A673 (cell line): Measurements from ENCODE around the gene SLC40A1. TPM values are rescaled to one million over a fixed set of nuclear protein-coding genes. Genes with fewer than 3 reads are reported as not detected.

ENCODE experiments used
- BruUV-seq: library from RNA; stranded (reverse); fragments of 400-500 nt; replicated peaks from 2 replicates; lab custom pipeline; 2021; lab: Mats Ljungman, UMichigan
- CTCF ChIA-PET: fragments of 300-600 bp; sonication (Branson Sonifier 250); formaldehyde crosslinking; loops from one replicate; lab custom pipeline; 2022; ENCODE audit warnings: antibody characterized with exemption; lab: Charles Lee
- POLR2A ChIA-PET: fragments of 300-600 bp; sonication (Branson Sonifier 250); formaldehyde crosslinking; loops from one replicate; lab custom pipeline; 2022; ENCODE audit warnings: antibody characterized with exemption; ENCODE audit not compliant: low non-redundant PET; lab: Charles Lee
- DNase-seq: peaks from one replicate; pipeline ENCODE4 v3.0.0-alpha.2; 2015; ENCODE audit warnings: low spot score
- H3K27ac ChIP-seq: fragments of 200-600 bp; sonication (generic); 2 replicates; pipeline ENCODE4 v1.5.1; 2016; ENCODE audit warnings: mixed run types, low read depth, mild to moderate bottlenecking, mixed read lengths, antibody characterized with exemption, low read length; ENCODE audit not compliant: poor library complexity, severe bottlenecking
- H3K27me3 ChIP-seq: fragments of 200-600 bp; sonication (generic); replicated peaks from 2 replicates; pipeline ENCODE4 v1.6.1; 2017; ENCODE audit warnings: mixed run types, low read depth, mild to moderate bottlenecking, mixed read lengths, antibody characterized with exemption, low read length; ENCODE audit not compliant: insufficient read depth, poor library complexity
- H3K36me3 ChIP-seq: fragments of 200-600 bp; sonication (generic); 2 replicates; pipeline ENCODE4 v1.6.1; 2016; ENCODE audit warnings: mixed run types, mild to moderate bottlenecking, mixed read lengths, antibody characterized with exemption, low read length; ENCODE audit not compliant: insufficient read depth, poor library complexity, severe bottlenecking
- H3K4me1 ChIP-seq: fragments of 200-600 bp; sonication (generic); 2 replicates; pipeline ENCODE4 v1.6.1; 2017; ENCODE audit warnings: mixed run types, mild to moderate bottlenecking, mixed read lengths, antibody characterized with exemption, low read length; ENCODE audit not compliant: insufficient read depth, poor library complexity, severe bottlenecking
- H3K4me3 ChIP-seq: fragments of 200-600 bp; sonication (generic); 2 replicates; pipeline ENCODE4 v1.5.1; 2016; ENCODE audit warnings: low read depth, mixed run types, mild to moderate bottlenecking, mixed read lengths, low read length; ENCODE audit not compliant: poor library complexity, severe bottlenecking
- H3K9me3 ChIP-seq: fragments of 200-600 bp; sonication (generic); 2 replicates; pipeline ENCODE4 v1.6.1; 2016; ENCODE audit warnings: mixed run types, low read depth, mild to moderate bottlenecking, mixed read lengths, antibody characterized with exemption, low read length; ENCODE audit not compliant: poor library complexity, severe bottlenecking
- EZH2 ChIP-seq: fragments of 200-600 bp; sonication (generic); IDR thresholded peaks from 2 replicates; pipeline ENCODE4 v1.6.1; 2017; ENCODE audit warnings: borderline replicate concordance, low read depth, mild to moderate bottlenecking, mixed read lengths, antibody characterized with exemption, low read length; ENCODE audit not compliant: poor library complexity, severe bottlenecking
- intact Hi-C: fragments of 100-400 bp; cut with micrococcal nuclease; formaldehyde crosslinking; loops from one replicate; pipeline ENCODE4 v1.10.0; 2022; ENCODE audit not compliant: unreplicated experiment
- total RNA-seq: library from RNA; stranded (reverse); gene quantifications from 2 replicates; pipeline ENCODE4 v1.2.3, GENCODE V29; 2021
- TF ChIP-seq, protein P1 (sequence below): fragments of 300-800, 200-600 bp; sonication (generic); conservative IDR thresholded peaks from 2 replicates; pipeline ENCODE4 v1.5.1; 2017; ENCODE audit warnings: low read depth, mild to moderate bottlenecking, antibody characterized with exemption, low read length, moderate library complexity, mixed read lengths

SLC40A1 gene
- total RNA-seq, 1 experiment from 2014 or later, result 1.9 TPM

DNA sequence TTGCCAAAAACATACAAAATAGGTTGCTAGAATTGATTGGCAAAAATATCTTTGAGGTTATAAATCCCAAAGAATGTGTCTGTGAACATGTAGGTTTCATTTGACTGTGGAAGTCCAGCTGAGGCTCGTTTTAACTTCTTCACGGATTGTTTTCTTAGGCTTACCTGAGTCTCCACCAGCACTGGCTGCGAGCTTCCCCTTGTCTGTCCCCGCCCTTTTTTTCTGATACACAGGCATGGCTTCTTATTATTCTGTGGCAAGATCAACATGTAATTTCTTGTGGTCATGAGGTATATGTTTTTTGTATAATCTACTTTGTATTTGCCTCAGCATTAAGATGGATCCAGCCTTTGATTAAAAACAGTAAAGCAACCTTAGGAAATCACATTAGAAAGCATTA is 7.2 kb upstream of the SLC40A1 start:
- ChIA-PET CTCF (no interaction called here), POLR2A (no interaction called here)
- Histone ChIP-seq H3K36me3 (no peaks in the 10 kb centered on the region), H3K4me3 (no peak overlapping the region), H3K9me3 (no peaks in the 10 kb centered on the region), H3K4me1 (no peaks in the 10 kb centered on the region), H3K27ac (no peak overlapping the region), H3K27me3 (peaks cover 3% of the 10 kb centered on the region)
- no peak for DNase-seq
- intact Hi-C loops, result no loop called here
- BruUV-seq, result no TSS peak
- TF ChIP-seq EZH2, result no peak
- TF ChIP-seq, protein P1, sequence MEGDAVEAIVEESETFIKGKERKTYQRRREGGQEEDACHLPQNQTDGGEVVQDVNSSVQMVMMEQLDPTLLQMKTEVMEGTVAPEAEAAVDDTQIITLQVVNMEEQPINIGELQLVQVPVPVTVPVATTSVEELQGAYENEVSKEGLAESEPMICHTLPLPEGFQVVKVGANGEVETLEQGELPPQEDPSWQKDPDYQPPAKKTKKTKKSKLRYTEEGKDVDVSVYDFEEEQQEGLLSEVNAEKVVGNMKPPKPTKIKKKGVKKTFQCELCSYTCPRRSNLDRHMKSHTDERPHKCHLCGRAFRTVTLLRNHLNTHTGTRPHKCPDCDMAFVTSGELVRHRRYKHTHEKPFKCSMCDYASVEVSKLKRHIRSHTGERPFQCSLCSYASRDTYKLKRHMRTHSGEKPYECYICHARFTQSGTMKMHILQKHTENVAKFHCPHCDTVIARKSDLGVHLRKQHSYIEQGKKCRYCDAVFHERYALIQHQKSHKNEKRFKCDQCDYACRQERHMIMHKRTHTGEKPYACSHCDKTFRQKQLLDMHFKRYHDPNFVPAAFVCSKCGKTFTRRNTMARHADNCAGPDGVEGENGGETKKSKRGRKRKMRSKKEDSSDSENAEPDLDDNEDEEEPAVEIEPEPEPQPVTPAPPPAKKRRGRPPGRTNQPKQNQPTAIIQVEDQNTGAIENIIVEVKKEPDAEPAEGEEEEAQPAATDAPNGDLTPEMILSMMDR, result no peak

DNA sequence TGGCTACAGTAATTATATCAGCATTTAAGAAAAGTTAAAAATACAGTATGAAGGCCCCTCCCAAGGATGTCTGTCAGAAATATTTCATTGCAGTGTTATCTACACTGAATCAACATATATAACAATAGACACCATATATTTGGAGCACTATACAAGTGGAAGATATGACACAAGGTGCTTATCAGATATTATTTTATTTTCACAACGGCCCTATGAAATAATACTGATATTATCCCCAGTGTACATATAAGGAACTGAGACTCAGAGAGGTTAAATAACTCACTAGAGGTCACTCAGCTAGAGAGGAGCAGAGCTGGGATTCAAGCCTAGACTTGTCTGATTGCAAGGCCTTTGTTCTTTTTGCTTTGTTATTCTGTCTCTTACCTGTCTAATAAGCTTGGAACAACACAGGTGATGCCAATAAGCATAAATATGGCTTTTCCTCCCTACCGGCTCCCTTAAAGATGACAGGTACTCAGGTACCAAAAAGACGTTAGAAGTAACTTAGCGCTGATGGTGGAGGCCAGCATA is 4.7 kb upstream of the SLC40A1 start:
- H3K27ac ChIP-seq, result no peak overlapping the region
- POLR2A ChIA-PET, result no interaction called here
- no peak for DNase-seq
- TF ChIP-seq, protein P1, result no peak
- no peak for TF ChIP-seq EZH2
- H3K9me3 ChIP-seq, result no peaks in the 10 kb centered on the region
- no peaks in the 10 kb centered on the region for H3K36me3 ChIP-seq
- peaks cover 13% of the 10 kb centered on the region for H3K27me3 ChIP-seq
- peaks cover 2% of the 10 kb centered on the region for H3K4me1 ChIP-seq
- CTCF ChIA-PET, result no interaction called here
- no peak overlapping the region for H3K4me3 ChIP-seq
- intact Hi-C loops, result no loop called here
- no TSS peak for BruUV-seq

DNA sequence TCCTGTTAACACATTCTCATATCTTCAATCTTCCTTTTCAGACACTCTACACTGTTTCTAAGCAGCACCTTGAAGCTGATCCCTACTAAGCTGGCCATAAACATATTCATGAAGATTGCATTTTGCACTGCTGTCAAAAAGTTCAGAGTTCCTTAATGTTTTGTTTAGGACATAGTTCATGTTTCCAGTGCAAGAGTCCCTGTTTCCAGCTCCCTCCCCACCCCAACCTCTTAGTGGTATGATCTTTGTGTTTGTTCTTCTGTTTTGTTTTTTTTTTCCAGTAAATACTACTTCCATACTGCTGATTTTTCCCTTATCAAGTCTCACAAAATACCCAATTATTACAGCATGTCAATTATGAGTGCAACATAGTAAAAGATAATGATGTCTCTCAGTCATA is 4.1 kb upstream of the SLC40A1 start:
- intact Hi-C loops, result no loop called here
- ChIA-PET POLR2A (no interaction called here), CTCF (no interaction called here)

More for the DNA sequence above, 4.1 kb upstream of the SLC40A1 start:
- Histone ChIP-seq H3K4me3 (no peak overlapping the region), H3K4me1 (peaks cover 5% of the 10 kb centered on the region), H3K27ac (no peak overlapping the region), H3K27me3 (peaks cover 13% of the 10 kb centered on the region), H3K36me3 (no peaks in the 10 kb centered on the region), H3K9me3 (no peaks in the 10 kb centered on the region)
- no peak for DNase-seq
- TF ChIP-seq, protein P1, result no peak
- no peak for TF ChIP-seq EZH2
- no TSS peak for BruUV-seq
